ENCODE measurements around the gene DNAJC19.

Gene DNAJC19

GRCh38 chr3:180934638-180935037, 54.9 kb downstream of the DNAJC19 start:
- TF ChIP-seq JUND (IDR thresholded peaks at IDR 0.05; ENCODE audit: low read depth) = no peak
- in situ Hi-C loops (cut with HindIII; ENCODE audit: low pct_unique_long_range_greater_than_20kb, low sequenced_read_pairs) = no loop called here
- no peak for DNase-seq (ENCODE audit: low read depth in 1 of 2, low spot score in 1 of 2)
